ENCODE results near the gene ZC3H18.

ZC3H18 gene

GRCh38 chr16:88629835-88630234, 59.6 kb downstream of the ZC3H18 start:
- no peak for DNase-seq (ENCODE audit: low read depth, low spot score)
- peaks cover 27% of the 10 kb centered on the region for H3K4me1 ChIP-seq (ENCODE audit: insufficient read depth, insufficient read length)
- H3K9ac ChIP-seq (ENCODE audit: insufficient read length, low read depth): no peak overlapping the region
- TF ChIP-seq YY1 (IDR thresholded peaks at IDR 0.05; ENCODE audit: insufficient read depth, insufficient read length) (no peak), ZNF274 (IDR thresholded peaks at IDR 0.05; ENCODE audit: low read depth, low read length) (no peak), SUZ12 (IDR thresholded peaks at IDR 0.05; ENCODE audit: extremely low read depth, insufficient read depth, insufficient read length) (no peak)
- no peaks in the 10 kb centered on the region for H3K27me3 ChIP-seq (ENCODE audit: insufficient read depth, insufficient read length)
- H3K4me3 ChIP-seq (ENCODE audit: insufficient read length, low read depth): no peak overlapping the region
- no peaks in the 10 kb centered on the region for H3K9me3 ChIP-seq (ENCODE audit: insufficient read depth, low read length)
- peaks cover 80% of the 10 kb centered on the region for H3K36me3 ChIP-seq (ENCODE audit: insufficient read depth, insufficient read length, low read length)

- Histone ChIP-seq H3K36me3 (ENCODE audit: insufficient read depth, insufficient read length, low read length) (peaks cover 74% of the 10 kb centered on the region), H3K4me3 (ENCODE audit: insufficient read length, low read depth) (no peak overlapping the region), H3K9me3 (ENCODE audit: insufficient read depth, low read length) (no peaks in the 10 kb centered on the region), H3K27me3 (ENCODE audit: insufficient read depth, insufficient read length) (no peaks in the 10 kb centered on the region), H3K4me1 (ENCODE audit: insufficient read depth, insufficient read length) (peaks cover 31% of the 10 kb centered on the region), H3K9ac (ENCODE audit: insufficient read length, low read depth) (no peak overlapping the region)
- no peak for DNase-seq (ENCODE audit: low read depth, low spot score)
- TF ChIP-seq YY1 (IDR thresholded peaks at IDR 0.05; ENCODE audit: insufficient read depth, insufficient read length): no peak
- TF ChIP-seq SUZ12 (IDR thresholded peaks at IDR 0.05; ENCODE audit: extremely low read depth, insufficient read depth, insufficient read length): no peak
- no peak for TF ChIP-seq ZNF274 (IDR thresholded peaks at IDR 0.05; ENCODE audit: low read depth, low read length)
These were observed 60.2 kb downstream of the ZC3H18 start for GRCh38 chr16:88630433-88630832.

GRCh38 chr16:88630941-88631340, 60.7 kb downstream of the ZC3H18 start:
- Histone ChIP-seq H3K27me3 (ENCODE audit: insufficient read depth, insufficient read length) (peaks cover 5% of the 10 kb centered on the region), H3K9me3 (ENCODE audit: insufficient read depth, low read length) (no peaks in the 10 kb centered on the region), H3K4me1 (ENCODE audit: insufficient read depth, insufficient read length) (peaks cover 35% of the 10 kb centered on the region), H3K36me3 (ENCODE audit: insufficient read depth, insufficient read length, low read length) (peaks cover 71% of the 10 kb centered on the region), H3K4me3 (ENCODE audit: insufficient read length, low read depth) (no peak overlapping the region), H3K9ac (ENCODE audit: insufficient read length, low read depth) (peak overlapping the region; percentile 42)
- no peak for DNase-seq (ENCODE audit: low read depth, low spot score)
- no peak for TF ChIP-seq SUZ12 (IDR thresholded peaks at IDR 0.05; ENCODE audit: extremely low read depth, insufficient read depth, insufficient read length)
- TF ChIP-seq YY1 (IDR thresholded peaks at IDR 0.05; ENCODE audit: insufficient read depth, insufficient read length): no peak
- TF ChIP-seq ZNF274 (IDR thresholded peaks at IDR 0.05; ENCODE audit: low read depth, low read length): no peak

- Histone ChIP-seq H3K4me3 (ENCODE audit: insufficient read length, low read depth) (no peak overlapping the region), H3K4me1 (ENCODE audit: insufficient read depth, insufficient read length) (peaks cover 35% of the 10 kb centered on the region), H3K9me3 (ENCODE audit: insufficient read depth, low read length) (no peaks in the 10 kb centered on the region), H3K36me3 (ENCODE audit: insufficient read depth, insufficient read length, low read length) (peaks cover 66% of the 10 kb centered on the region), H3K9ac (ENCODE audit: insufficient read length, low read depth) (no peak overlapping the region), H3K27me3 (ENCODE audit: insufficient read depth, insufficient read length) (peaks cover 9% of the 10 kb centered on the region)
- DNase-seq (ENCODE audit: low read depth, low spot score): no peak
- TF ChIP-seq YY1 (IDR thresholded peaks at IDR 0.05; ENCODE audit: insufficient read depth, insufficient read length) (no peak), SUZ12 (IDR thresholded peaks at IDR 0.05; ENCODE audit: extremely low read depth, insufficient read depth, insufficient read length) (no peak), ZNF274 (IDR thresholded peaks at IDR 0.05; ENCODE audit: low read depth, low read length) (no peak)
These were observed 61.2 kb downstream of the ZC3H18 start for GRCh38 chr16:88631384-88631783.

GRCh38 chr16:88631920-88632586, 61.9 kb downstream of the ZC3H18 start:
- peak overlapping the region; percentile 3 for H3K9ac ChIP-seq (ENCODE audit: insufficient read length, low read depth)
- H3K36me3 ChIP-seq (ENCODE audit: insufficient read depth, insufficient read length, low read length): peaks cover 61% of the 10 kb centered on the region
- DNase-seq (ENCODE audit: low read depth, low spot score): no peak
- TF ChIP-seq SUZ12 (IDR thresholded peaks at IDR 0.05; ENCODE audit: extremely low read depth, insufficient read depth, insufficient read length) (no peak), YY1 (IDR thresholded peaks at IDR 0.05; ENCODE audit: insufficient read depth, insufficient read length) (no peak), ZNF274 (IDR thresholded peaks at IDR 0.05; ENCODE audit: low read depth, low read length) (no peak)
- peaks cover 10% of the 10 kb centered on the region for H3K27me3 ChIP-seq (ENCODE audit: insufficient read depth, insufficient read length)
- H3K9me3 ChIP-seq (ENCODE audit: insufficient read depth, low read length): no peaks in the 10 kb centered on the region
- H3K4me1 ChIP-seq (ENCODE audit: insufficient read depth, insufficient read length): peaks cover 35% of the 10 kb centered on the region
- H3K4me3 ChIP-seq (ENCODE audit: insufficient read length, low read depth): no peak overlapping the region

GRCh38 chr16:88632587-88632930, 62.4 kb downstream of the ZC3H18 start:
- Histone ChIP-seq H3K9me3 (ENCODE audit: insufficient read depth, low read length) (no peaks in the 10 kb centered on the region), H3K36me3 (ENCODE audit: insufficient read depth, insufficient read length, low read length) (peaks cover 56% of the 10 kb centered on the region), H3K4me3 (ENCODE audit: insufficient read length, low read depth) (no peak overlapping the region), H3K4me1 (ENCODE audit: insufficient read depth, insufficient read length) (peaks cover 38% of the 10 kb centered on the region), H3K27me3 (ENCODE audit: insufficient read depth, insufficient read length) (peaks cover 10% of the 10 kb centered on the region), H3K9ac (ENCODE audit: insufficient read length, low read depth) (no peak overlapping the region)
- TF ChIP-seq SUZ12 (IDR thresholded peaks at IDR 0.05; ENCODE audit: extremely low read depth, insufficient read depth, insufficient read length) (no peak), ZNF274 (IDR thresholded peaks at IDR 0.05; ENCODE audit: low read depth, low read length) (no peak), YY1 (IDR thresholded peaks at IDR 0.05; ENCODE audit: insufficient read depth, insufficient read length) (no peak)
- no peak for DNase-seq (ENCODE audit: low read depth, low spot score)

- H3K27me3 ChIP-seq (ENCODE audit: insufficient read depth, insufficient read length): peaks cover 12% of the 10 kb centered on the region
- H3K9me3 ChIP-seq (ENCODE audit: insufficient read depth, low read length): no peaks in the 10 kb centered on the region
- H3K4me1 ChIP-seq (ENCODE audit: insufficient read depth, insufficient read length): peaks cover 39% of the 10 kb centered on the region
- TF ChIP-seq ZNF274 (IDR thresholded peaks at IDR 0.05; ENCODE audit: low read depth, low read length): no peak
- no peak for TF ChIP-seq YY1 (IDR thresholded peaks at IDR 0.05; ENCODE audit: insufficient read depth, insufficient read length)
- no peak for TF ChIP-seq SUZ12 (IDR thresholded peaks at IDR 0.05; ENCODE audit: extremely low read depth, insufficient read depth, insufficient read length)
- peak overlapping the region; percentile 31 for H3K4me3 ChIP-seq (ENCODE audit: insufficient read length, low read depth)
- peaks cover 45% of the 10 kb centered on the region for H3K36me3 ChIP-seq (ENCODE audit: insufficient read depth, insufficient read length, low read length)
- H3K9ac ChIP-seq (ENCODE audit: insufficient read length, low read depth): peak overlapping the region; percentile 79
- no peak for DNase-seq (ENCODE audit: low read depth, low spot score)
These were observed 63.5 kb downstream of the ZC3H18 start for GRCh38 chr16:88633684-88634140.
